Nephron (organoid): ENCODE measurements around the gene CERS5.

Experiments
- H3K27ac Mint-ChIP-seq, 3 experiments: 2 replicates each; pipeline ENCODE4 v1.8.0; 2020; ENCODE audit warnings: mixed read lengths in 3 of 3, mild to moderate bottlenecking in 2 of 3, moderate library complexity in 1 of 3
- H3K27me3 Mint-ChIP-seq: 2 replicates; pipeline ENCODE4 v1.8.0; 2021; ENCODE audit warnings: low read depth, mild to moderate bottlenecking, moderate library complexity, mixed read lengths
- H3K36me3 Mint-ChIP-seq: 2 replicates; pipeline ENCODE4 v1.8.0; 2020; ENCODE audit warnings: low read depth, mixed read lengths
- H3K4me1 Mint-ChIP-seq: 2 replicates; pipeline ENCODE4 v1.8.0; 2020; ENCODE audit warnings: mixed read lengths
- H3K4me3 Mint-ChIP-seq, 3 experiments: 2 replicates each; pipeline ENCODE4 v1.8.0; 2020; ENCODE audit warnings: mild to moderate bottlenecking in 3 of 3, mixed read lengths in 3 of 3, moderate library complexity in 2 of 3
- H3K9me3 Mint-ChIP-seq: 2 replicates; pipeline ENCODE4 v1.8.0; 2020; ENCODE audit warnings: mixed read lengths
- TF ChIP-seq, protein P1 (sequence below), 3 experiments: fragments of 200-600 bp; sonication (generic); IDR thresholded peaks; one replicate each; pipeline ENCODE4 v1.5.0; 2021; ENCODE audit warnings: antibody characterized with exemption in 3 of 3; ENCODE audit not compliant: unreplicated experiment in 3 of 3

The CERS5 gene

DNA sequence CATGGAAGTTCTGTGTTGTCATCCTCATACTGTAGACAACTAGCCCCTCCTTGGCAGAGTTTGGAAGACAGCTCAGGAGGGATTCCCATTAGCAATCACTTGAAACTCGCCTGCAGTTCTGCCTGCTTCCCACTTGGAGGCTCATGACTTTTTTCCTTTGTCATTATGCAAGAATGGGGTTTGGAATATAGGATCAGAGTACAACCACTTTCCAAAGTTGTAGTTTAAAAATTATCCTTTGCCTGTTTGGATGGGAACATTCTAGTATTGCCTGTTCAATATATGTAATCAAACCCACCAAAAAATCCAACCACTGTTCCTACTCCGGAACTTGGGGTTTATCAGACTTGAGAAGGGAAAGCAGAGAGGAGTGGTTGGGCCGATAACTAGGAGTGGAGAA is 65.5 kb downstream of the CERS5 start:
- Mint-ChIP-seq H3K27me3 (no peaks in the 10 kb centered on the region), H3K27ac (peak overlapping the region; percentile 59 to 89 (median 86)), H3K4me3 (no peak overlapping the region), H3K9me3 (no peaks in the 10 kb centered on the region), H3K36me3 (peaks cover 47% of the 10 kb centered on the region), H3K4me1 (peaks cover 41% of the 10 kb centered on the region)
- TF ChIP-seq, protein P1, sequence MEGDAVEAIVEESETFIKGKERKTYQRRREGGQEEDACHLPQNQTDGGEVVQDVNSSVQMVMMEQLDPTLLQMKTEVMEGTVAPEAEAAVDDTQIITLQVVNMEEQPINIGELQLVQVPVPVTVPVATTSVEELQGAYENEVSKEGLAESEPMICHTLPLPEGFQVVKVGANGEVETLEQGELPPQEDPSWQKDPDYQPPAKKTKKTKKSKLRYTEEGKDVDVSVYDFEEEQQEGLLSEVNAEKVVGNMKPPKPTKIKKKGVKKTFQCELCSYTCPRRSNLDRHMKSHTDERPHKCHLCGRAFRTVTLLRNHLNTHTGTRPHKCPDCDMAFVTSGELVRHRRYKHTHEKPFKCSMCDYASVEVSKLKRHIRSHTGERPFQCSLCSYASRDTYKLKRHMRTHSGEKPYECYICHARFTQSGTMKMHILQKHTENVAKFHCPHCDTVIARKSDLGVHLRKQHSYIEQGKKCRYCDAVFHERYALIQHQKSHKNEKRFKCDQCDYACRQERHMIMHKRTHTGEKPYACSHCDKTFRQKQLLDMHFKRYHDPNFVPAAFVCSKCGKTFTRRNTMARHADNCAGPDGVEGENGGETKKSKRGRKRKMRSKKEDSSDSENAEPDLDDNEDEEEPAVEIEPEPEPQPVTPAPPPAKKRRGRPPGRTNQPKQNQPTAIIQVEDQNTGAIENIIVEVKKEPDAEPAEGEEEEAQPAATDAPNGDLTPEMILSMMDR (IDR thresholded peaks at IDR 0.05; ENCODE audit: unreplicated experiment in 3 of 3), result peak; percentile 51 to 59 (median 57)

DNA sequence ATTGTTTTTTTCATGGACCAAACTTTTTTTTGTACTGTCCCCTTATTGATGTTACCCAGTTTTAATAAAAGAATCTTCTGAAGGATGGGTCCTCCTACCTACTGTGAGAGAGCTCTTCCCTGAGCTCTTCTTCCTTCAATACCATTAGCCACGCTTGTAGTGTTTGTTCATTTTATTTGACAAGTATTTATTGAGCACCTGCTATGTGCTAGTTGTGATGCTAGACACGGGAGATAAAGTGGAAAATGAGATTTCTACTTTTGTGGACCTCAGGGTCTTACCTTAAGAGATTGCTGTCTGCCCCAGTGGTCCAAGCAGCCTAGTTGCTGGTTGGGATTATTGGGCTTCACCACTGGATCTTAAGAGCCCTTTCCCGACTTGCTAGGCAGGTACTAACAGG is 66.6 kb downstream of the CERS5 start:
- Mint-ChIP-seq H3K36me3 (peaks cover 58% of the 10 kb centered on the region), H3K4me1 (peaks cover 38% of the 10 kb centered on the region), H3K27me3 (no peaks in the 10 kb centered on the region), H3K9me3 (no peaks in the 10 kb centered on the region), H3K27ac (no peak overlapping the region), H3K4me3 (no peak overlapping the region)
- TF ChIP-seq, protein P1 (IDR thresholded peaks at IDR 0.05; ENCODE audit: unreplicated experiment in 3 of 3), result no peak

DNA sequence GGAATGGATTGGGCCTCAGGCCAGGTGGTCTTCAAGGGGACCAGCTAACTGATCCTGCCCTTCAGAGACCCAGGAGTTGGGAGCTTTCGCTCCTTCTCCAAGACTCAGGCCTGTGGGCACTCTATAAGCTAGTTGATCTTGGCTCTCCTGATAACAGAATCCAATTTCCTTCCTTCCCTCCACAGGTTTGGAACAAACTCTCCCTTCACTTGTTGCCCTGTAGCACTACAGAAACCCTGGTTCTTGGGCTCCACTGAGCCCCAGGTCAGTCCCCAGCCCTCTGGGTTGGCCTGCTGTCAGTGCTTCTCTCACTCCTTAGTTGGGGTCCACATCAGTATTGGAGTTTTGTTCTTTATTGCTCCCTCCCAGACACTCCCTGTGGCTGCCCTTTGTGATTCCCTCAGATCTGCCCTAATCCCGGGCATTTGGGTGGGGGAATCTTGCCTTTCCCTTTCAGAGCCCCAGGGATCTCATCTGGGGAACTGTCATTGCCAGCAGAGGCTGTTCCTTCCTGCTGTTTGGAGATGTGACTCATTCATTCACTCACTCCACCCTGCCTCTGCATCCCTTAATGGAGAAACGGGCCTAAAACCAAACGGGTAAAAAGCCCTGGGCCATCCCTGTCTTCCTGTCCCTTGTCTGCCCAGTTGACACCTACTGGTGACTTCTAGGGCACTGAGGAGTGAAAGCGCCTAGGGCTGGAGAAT is 67.7 kb downstream of the CERS5 start:
- Mint-ChIP-seq H3K27ac (no peak overlapping the region), H3K36me3 (peaks cover 67% of the 10 kb centered on the region), H3K9me3 (no peaks in the 10 kb centered on the region), H3K4me3 (no peak overlapping the region), H3K27me3 (no peaks in the 10 kb centered on the region), H3K4me1 (peaks cover 28% of the 10 kb centered on the region)
- TF ChIP-seq, protein P1 (IDR thresholded peaks at IDR 0.05; ENCODE audit: unreplicated experiment in 3 of 3), result no peak

DNA sequence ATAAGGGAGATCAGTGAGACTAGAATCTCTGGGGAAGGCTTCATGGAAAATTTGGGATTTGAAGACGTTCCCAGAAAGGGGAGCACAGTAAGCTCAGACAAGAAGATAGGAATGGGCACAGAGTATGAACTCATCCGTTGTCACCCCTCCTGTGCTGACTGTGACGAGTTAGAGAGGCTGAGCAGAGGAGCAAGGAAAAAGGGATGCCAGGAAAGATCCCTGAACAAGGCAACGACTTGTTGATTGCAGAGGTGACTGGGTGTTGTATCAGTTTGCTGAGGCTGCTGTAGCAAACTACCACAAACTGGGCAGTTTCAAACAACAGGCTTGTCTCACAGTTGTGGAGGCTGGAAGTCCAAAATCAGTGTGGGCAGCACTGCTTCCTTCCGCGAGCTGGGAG is 69.2 kb downstream of the CERS5 start:
- TF ChIP-seq, protein P1 (IDR thresholded peaks at IDR 0.05; ENCODE audit: unreplicated experiment in 3 of 3), result no peak
- H3K27me3 Mint-ChIP-seq, result no peaks in the 10 kb centered on the region
- no peaks in the 10 kb centered on the region for H3K9me3 Mint-ChIP-seq
- H3K4me1 Mint-ChIP-seq, result peaks cover 13% of the 10 kb centered on the region
- H3K4me3 Mint-ChIP-seq, result no peak overlapping the region
- peaks cover 82% of the 10 kb centered on the region for H3K36me3 Mint-ChIP-seq
- H3K27ac Mint-ChIP-seq, result no peak overlapping the region

DNA sequence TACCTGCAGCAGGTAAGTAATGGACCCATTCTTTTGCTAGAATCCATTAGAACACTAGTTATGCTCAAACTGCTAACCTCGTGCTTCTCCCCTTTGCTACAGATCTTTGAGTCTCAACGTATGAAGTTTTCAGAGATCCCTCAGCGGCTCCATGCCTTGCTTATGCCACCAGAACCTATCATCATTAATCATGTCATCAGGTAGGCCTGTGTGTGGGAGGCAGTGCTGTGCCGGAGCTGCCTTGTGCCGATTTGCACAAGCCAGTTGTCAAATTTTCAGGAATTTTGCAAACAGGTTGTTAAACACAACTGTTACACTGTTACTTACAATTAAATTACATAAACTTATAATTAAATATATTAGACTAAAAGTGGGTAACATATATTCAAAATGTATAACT is 76.8 kb downstream of the CERS5 start:
- H3K36me3 Mint-ChIP-seq, result peaks cover 78% of the 10 kb centered on the region
- TF ChIP-seq, protein P1 (IDR thresholded peaks at IDR 0.05; ENCODE audit: unreplicated experiment in 3 of 3), result no peak
- no peaks in the 10 kb centered on the region for H3K9me3 Mint-ChIP-seq
- H3K4me3 Mint-ChIP-seq, result no peak overlapping the region
- no peaks in the 10 kb centered on the region for H3K27me3 Mint-ChIP-seq
- peaks cover 14% of the 10 kb centered on the region for H3K4me1 Mint-ChIP-seq
- H3K27ac Mint-ChIP-seq, result no peak overlapping the region

DNA sequence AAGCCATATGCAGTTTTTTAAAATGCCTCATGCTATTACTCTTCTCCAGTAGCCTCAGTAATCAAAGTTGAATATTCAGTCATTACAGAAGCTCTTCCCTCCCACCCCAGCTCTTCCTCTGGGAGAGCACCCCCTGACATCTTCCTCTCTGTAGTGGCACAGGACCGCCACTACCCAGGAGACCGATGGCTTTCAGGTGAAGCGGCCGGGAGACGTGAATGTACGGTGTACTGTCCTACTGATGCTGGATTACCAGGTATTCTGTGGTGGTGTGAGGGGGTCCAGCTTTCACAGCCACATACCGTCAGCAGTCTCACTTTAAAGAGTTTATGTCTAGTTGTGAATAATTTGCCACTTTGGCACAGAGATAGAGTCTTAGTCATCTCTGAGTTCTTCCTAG is 77.4 kb downstream of the CERS5 start:
- peaks cover 71% of the 10 kb centered on the region for H3K36me3 Mint-ChIP-seq
- no peak overlapping the region for H3K4me3 Mint-ChIP-seq
- TF ChIP-seq, protein P1 (IDR thresholded peaks at IDR 0.05; ENCODE audit: unreplicated experiment in 3 of 3), result no peak
- peaks cover 18% of the 10 kb centered on the region for H3K4me1 Mint-ChIP-seq
- H3K27ac Mint-ChIP-seq, result no peak overlapping the region
- no peaks in the 10 kb centered on the region for H3K9me3 Mint-ChIP-seq
- H3K27me3 Mint-ChIP-seq, result no peaks in the 10 kb centered on the region
